ENCODE results near the gene HSDL2.

GRCh38 chr9:112493393-112494137, 113.7 kb downstream of the HSDL2 start:
- TF ChIP-seq EZH2 (IDR thresholded peaks at IDR 0.05; ENCODE audit: insufficient read depth, low read length) (no peak), CTCF (IDR thresholded peaks at IDR 0.05; ENCODE audit: insufficient read depth, low read depth, low read length) (no peak)
